Tibial nerve (tissue), 3 donors: ENCODE measurements around the gene PPCDC.

ENCODE experiments used
- CTCF ChIP-seq, 5 experiments: fragments of 200-600 bp in 3 of 5; fragments of 450-650 bp in 2 of 5; sonication (generic) in 3 of 5; IDR thresholded peaks; one replicate each; pipeline ENCODE4 v1.5.1; 2016 to 2019; ENCODE audit warnings: antibody characterized with exemption in 5 of 5, mild to moderate bottlenecking in 3 of 5, moderate library complexity in 2 of 5
- POLR2A ChIP-seq, 2 donors: fragments of 450-650 bp; IDR thresholded peaks; one replicate each; pipeline ENCODE4 v1.6.1; 2017; ENCODE audit warnings: antibody characterized with exemption in 2 of 2, mild to moderate bottlenecking in 2 of 2, moderate library complexity in 2 of 2

DNA sequence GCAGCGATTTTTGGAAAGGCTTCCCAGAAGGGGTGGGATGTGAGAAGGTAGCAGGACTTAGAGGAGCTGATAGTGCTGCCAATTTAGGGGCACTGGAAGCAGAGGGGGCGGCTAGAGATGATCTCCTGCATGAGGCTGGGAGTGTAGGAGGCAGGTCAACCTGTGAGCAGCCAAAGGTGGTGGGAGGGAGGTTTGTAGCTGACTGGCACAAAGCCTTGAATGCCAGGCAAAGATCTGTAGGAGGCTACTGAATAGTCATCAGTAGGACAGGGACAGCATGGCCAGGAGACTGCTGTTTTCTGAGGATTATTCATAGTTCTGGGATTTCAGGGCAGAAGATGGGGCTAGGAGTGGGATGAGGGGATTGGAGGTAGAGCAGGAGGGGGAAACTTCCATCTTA, 25.8 kb upstream of the PPCDC start:
- TF ChIP-seq CTCF (IDR thresholded peaks at IDR 0.05) (no peak), POLR2A (IDR thresholded peaks at IDR 0.05) (no peak)
